Right forelimb (tissue), 1 donor: ENCODE measurements around the gene ADAMTS12.

ENCODE experiments used
- DNase-seq: peaks from one replicate; pipeline ENCODE4 v3.0.0-alpha.2; 2018

The ADAMTS12 gene

DNA sequence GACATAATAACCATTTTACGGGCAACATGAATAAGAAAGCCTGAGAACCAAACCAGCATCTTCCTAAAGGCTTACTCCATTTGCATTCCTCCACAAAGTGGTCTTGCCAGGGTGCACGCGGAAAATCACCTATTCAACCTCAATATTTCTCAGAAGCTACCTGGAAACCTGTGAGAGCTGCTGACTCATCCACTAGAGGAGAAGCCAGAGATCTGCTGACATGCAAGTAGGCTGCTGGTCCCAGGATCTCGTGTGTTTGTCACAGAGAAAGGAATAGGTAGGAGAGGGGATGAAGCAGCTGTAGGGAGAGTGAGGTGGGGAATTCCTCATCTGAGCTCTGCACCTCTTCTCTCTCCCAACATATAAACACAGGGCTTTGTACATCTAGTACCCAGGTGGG, 138.1 kb downstream of the ADAMTS12 start:
- no peak for DNase-seq

- DNase-seq: no peak
Measured at GRCh38 chr5:33748754-33749153, 143.0 kb downstream of the ADAMTS12 start.

GRCh38 chr5:33745101-33745770, 146.6 kb downstream of the ADAMTS12 start:
- DNase-seq: no peak

DNA sequence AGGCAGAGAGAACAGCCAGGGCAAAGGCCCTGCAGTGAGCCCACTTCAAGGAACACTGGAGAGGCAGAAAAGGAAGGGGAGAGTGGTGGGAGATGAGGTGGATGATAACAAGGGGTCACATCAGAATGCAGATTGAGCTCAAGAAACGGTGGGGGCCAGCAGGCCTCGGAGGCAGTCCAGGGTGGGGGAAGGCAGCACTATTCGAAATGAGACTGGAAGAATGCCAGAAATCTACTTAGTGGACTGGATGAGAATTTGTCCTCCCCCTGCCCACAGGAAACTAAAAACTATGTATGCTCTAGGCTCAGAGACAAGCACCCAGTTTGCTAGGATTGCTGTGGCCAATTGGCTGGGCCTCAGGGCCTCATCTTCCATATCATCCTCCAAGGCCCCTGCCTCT, 148.7 kb downstream of the ADAMTS12 start:
- DNase-seq: no peak

GRCh38 chr5:33742181-33742580, 149.6 kb downstream of the ADAMTS12 start:
- no peak for DNase-seq

DNA sequence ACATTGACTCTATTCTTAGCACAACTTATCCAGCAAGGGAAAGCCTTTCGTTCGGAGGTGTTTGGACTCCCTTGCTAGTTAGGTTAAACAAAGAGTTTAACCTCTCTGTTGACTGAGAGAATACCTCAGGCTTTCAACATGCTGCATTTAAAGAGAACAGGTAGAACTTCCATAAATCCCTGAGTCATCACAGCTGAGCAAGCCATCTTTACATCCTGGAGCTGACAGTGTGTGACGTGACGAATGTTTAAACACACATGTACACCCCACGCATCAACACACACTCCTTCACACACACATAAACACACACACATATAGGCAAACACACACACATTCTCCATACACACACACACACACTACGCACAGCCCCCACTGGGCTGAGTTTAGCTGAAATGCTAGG, 152.8 kb downstream of the ADAMTS12 start:
- DNase-seq: no peak

DNA sequence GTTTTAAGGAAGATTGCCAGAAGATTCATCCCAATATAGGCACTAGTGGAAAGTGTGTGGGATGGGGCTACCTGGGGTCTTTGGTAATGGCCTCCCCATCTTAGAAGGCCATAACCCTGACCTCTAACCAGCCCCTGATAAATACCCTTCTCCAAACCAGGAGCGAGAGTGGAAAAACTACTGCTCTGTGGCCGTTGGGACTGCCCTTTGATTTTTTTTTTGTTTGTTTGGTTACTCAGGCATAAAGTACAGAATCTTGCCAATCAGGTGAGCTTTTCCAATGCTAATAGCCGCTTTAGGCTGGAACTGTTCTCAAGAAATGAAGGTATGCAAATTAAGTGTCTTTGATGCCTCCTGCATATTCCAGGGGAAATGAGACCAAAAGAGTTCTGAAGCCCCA, 153.7 kb downstream of the ADAMTS12 start:
- no peak for DNase-seq

- no peak for DNase-seq
Measured at GRCh38 chr5:33737697-33738096, 154.1 kb downstream of the ADAMTS12 start.

GRCh38 chr5:33737284-33737683, 154.5 kb downstream of the ADAMTS12 start:
- DNase-seq: no peak

DNA sequence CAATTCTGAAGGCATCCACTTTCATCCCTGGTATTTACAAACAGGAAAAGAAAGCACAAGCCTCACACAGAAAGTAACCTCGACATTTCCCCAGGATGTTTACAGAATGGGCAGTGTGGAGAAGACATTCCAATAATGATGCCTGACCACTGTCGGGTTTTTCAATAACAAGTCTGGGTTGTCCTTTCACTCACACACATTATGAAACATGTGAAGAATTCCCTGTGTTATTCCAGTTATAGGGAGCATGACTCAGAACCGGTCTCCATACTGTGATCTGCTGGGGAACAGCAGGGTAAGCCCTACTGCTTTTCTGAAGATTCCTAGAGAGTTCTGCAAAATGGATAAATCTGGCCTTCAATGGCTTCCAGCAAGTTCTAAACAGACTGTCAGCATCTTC, 155.3 kb downstream of the ADAMTS12 start:
- DNase-seq: no peak

DNA sequence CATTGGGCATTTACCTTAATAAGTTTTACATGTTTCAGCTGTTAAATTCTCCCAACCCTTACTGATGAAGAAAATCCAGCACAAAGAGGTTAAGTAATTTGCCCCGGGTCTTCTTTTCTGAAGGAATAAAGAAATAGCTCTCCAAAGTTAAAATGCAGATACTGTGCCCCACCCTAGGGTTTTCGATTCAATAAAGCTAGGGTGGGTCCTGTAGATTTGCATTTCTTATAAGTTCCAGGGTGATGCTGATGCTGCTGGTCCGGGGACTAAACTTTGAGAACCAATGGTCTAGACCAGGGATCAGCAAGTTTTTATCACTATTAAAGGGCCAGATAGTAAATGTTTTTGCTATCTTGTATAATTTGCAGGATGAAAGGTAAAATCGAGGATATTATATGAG, 156.7 kb downstream of the ADAMTS12 start:
- no peak for DNase-seq

DNA sequence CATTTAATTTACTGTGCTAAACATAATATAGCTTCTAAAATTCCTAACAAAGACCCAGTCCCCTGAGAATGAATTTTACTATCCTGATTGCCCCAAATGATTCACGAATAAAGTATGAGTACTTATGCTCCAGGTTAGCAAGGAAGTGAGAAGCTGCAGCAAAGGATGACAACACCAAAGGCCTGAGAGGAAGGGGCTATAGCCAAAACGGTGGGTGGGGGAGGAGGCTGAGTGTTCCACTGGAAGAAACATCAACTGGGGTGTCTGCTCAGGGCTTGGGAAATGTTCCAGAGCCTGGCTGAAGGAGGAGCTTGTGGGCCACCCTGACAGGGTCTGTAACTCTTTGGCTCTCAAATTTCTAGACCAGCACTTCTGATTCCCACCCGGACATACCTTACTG, 157.3 kb downstream of the ADAMTS12 start:
- peak; percentile 60 for DNase-seq

GRCh38 chr5:33733225-33733624, 158.6 kb downstream of the ADAMTS12 start:
- no peak for DNase-seq

GRCh38 chr5:33726422-33727165, 165.2 kb downstream of the ADAMTS12 start:
- DNase-seq: no peak

GRCh38 chr5:33725806-33726205, 166.0 kb downstream of the ADAMTS12 start:
- DNase-seq: no peak

DNA sequence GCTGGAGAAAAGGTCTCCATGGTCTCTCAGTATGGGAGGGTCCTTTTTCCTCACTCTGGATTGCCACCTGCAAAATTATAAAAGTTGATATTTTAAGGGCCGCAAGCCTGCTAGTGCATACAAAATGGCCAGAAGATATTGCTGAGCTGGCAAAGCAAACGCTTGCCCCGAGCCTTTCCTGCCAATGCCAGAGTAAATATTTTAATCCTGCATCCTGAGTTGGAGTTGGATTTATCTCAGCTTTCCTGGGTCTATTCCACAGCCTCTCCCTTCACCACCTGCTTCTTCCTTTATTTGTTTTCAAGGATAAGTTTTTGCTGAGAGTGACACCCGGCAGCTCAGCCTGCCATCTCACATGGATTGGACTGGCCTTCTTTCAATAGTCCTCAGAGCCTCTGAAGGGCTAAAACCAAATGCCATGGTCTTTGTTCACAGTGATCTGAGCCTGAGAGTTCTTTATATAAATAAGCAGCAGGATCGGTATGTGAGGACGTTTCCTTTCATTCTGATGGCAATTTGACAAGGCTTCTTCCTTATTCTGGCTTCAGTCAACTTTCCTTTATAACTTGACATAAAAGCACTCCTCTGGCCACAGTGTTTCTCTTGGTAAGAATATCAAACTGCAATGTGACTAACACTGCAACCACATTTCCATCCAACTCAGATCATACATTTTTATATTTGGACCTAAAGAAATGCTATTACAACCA, 170.1 kb downstream of the ADAMTS12 start:
- DNase-seq: no peak

- DNase-seq: no peak
Measured at GRCh38 chr5:33720176-33720575, 171.6 kb downstream of the ADAMTS12 start.

DNA sequence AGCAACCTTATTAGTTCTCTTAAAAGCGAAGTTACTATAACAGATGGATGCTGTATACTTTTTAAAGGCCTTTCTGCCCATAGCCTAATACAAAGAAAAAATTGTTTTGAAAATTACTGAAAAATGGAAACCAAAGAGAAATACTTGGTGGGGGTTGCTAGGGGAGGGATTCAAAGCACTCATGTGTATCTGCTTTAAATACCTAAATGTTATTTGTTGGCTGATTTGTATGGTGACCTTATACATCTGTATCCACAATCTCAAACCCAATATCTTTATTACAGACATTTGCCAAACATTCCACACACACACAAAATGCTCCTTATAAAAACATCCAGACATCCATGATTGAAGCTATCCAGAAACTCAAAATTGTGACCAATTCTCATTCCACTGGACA, 172.0 kb downstream of the ADAMTS12 start:
- no peak for DNase-seq

GRCh38 chr5:33715661-33716060, 176.1 kb downstream of the ADAMTS12 start:
- DNase-seq: no peak

DNA sequence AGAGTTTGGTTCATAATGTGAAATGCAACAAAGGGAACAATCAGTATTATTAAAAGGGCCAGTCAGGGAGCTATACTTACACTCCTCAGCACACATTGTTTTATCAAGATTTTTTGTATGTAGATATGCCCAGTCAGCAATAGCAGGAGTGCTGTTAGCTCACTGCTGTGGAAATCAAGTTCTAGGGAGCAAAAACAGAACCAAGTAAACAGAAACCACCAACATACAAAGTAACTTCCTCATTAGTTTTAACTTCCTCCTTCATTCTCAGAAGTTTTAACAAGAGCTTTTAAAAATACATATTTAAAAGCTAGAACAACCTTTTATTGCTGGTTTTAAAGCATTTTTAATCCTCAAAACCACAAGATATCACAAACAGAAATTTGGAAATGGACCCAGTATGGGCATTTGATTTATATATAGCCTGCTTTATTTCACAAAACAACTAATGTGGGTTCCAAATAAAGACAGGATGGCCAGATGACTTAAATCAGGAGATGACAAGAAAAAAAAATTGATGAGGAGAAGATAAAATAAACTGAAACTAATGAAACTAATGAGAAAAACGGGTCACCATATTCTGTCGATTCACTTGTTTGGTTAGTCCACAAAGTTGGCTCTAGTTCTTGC, 178.5 kb downstream of the ADAMTS12 start:
- no peak for DNase-seq

DNA sequence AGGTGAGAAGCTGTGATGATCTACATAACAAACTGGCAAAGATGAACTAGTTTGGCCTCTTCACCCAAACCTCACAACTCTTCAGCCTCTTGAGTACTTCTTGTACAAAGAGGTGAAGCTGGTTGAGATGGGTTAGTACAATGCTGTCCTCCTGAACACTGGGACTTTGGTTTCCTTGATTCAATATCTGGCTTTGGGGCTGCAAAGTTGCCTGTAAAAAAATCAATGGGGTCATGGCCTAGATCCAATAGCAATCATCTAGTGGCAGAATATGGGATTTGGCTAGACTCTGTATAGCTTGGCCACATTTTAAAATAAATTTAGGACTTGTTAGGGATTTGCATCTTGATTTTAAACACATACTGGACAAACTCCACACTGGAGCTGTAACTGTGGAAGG, 179.1 kb downstream of the ADAMTS12 start:
- DNase-seq: no peak

DNA sequence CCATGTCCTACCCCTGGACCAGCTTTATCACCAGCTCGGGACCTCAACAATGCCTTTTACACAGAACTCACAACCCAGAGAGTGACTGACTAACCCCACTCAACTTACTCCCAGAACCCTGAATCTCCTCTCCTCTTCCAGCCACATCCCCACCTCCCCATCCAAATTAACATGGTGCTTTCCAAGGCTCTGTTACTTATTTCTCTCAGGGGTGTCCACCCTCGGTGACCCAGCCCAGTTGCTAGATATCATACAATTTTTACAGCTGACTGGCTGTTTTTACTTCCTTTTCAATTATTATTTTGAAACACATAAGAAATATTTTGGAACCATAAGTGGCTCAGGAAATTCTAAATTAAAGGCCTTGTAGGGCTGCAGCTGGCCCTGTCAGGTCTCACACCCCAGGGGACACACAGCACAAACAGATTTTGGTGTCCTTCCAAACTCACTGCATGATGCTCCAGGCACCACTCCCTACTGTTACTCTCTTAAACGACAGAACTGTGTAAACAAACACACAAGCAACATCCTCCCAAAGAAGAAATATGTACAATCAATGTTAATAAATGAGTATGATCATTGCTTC, 180.6 kb downstream of the ADAMTS12 start:
- DNase-seq: no peak

- DNase-seq: no peak
Measured at GRCh38 chr5:33702867-33703266, 188.9 kb downstream of the ADAMTS12 start.
